HepG2 (cell line): ENCODE data around the gene C9orf50. TPM values are rescaled to one million over a fixed set of nuclear protein-coding genes. Genes with fewer than 3 reads are reported as not detected.

Source experiments
- ATAC-seq: fragments of 200-7000 bp; cut with Tn5 transposase; 3 replicates; pipeline ENCODE4 v1.9.1; 2020; ENCODE audit warnings: mild to moderate bottlenecking, moderate library complexity
- BruUV-seq: library from RNA; stranded (reverse); fragments of 400-500 nt; replicated peaks from 2 replicates; lab custom pipeline; 2021; lab: Mats Ljungman, UMichigan
- CTCF ChIA-PET: fragments of 300-600 bp; formaldehyde crosslinking; extraction: SDS; loops from one replicate; lab custom pipeline; 2021; ENCODE audit warnings: low total read pairs, inconsistent platforms, low intra/inter-chr PET ratio; lab: Yijun Ruan, JAX
- POLR2A ChIA-PET: fragments of 350-600 bp; sonication (Branson Sonifier 250); formaldehyde crosslinking; loops from one replicate; lab custom pipeline; 2020; ENCODE audit warnings: antibody characterized with exemption, inconsistent platforms; lab: Yijun Ruan, JAX
- DNase-seq: peaks from one replicate; pipeline ENCODE4 v3.0.0-alpha.2; 2015; ENCODE audit warnings: low spot score
- FAIRE-seq: peaks from 3 replicates; lab custom pipeline; 2011; peaks lifted over from hg19 to GRCh38; lab: Jason Lieb, UNC
- H2AFZ ChIP-seq: one replicate; pipeline ENCODE4 v1.6.1; 2011; ENCODE audit warnings: low read length, inconsistent platforms
- H3K27ac ChIP-seq: fragments of 300-600 bp; 3 replicates; pipeline ENCODE4 v1.8.0; 2011; ENCODE audit warnings: mixed run types, mild to moderate bottlenecking, mixed read lengths, low read length, inconsistent platforms; ENCODE audit not compliant: insufficient read depth; ENCODE audit errors: extremely low read length
- H3K27me3 ChIP-seq, 2 experiments: fragments of 200-600 bp in 1 of 2; 2 replicates in 1 of 2; 3 replicates in 1 of 2; pipeline versions ENCODE4 v1.6.0 to v1.8.0; 2011; ENCODE audit warnings: low read length in 2 of 2, mild to moderate bottlenecking in 2 of 2, moderate library complexity in 2 of 2, inconsistent platforms in 1 of 2; ENCODE audit not compliant: insufficient read depth in 2 of 2, control insufficient read depth in 1 of 2
- H3K36me3 ChIP-seq, 2 experiments: fragments of 200-600 bp in 1 of 2; replicated peaks in 1 of 2; 2 replicates in 1 of 2; 3 replicates in 1 of 2; pipeline versions ENCODE4 v1.5.1 to v1.8.0; 2011; ENCODE audit warnings: low read length in 2 of 2, inconsistent platforms in 1 of 2; ENCODE audit not compliant: insufficient read depth in 2 of 2, control insufficient read depth in 1 of 2
- H3K4me1 ChIP-seq: 2 replicates; pipeline ENCODE4 v1.5.1; 2012; ENCODE audit warnings: low read length, inconsistent platforms; ENCODE audit not compliant: insufficient read depth
- H3K4me2 ChIP-seq: 2 replicates; pipeline ENCODE4 v1.6.0; 2011; ENCODE audit warnings: low read depth, low read length, inconsistent platforms
- H3K4me3 ChIP-seq, 3 experiments: fragments of 200-600 bp in 1 of 3; sonication (generic), shearing (Covaris generic) in 1 of 3; replicated peaks in 1 of 3; 2 replicates each; pipeline ENCODE4 v1.5.1; 2011 to 2016; ENCODE audit warnings: low read length in 3 of 3, inconsistent platforms in 2 of 3, low read depth in 2 of 3, mild to moderate bottlenecking in 2 of 3, control low read depth in 1 of 3, mixed read lengths in 1 of 3; ENCODE audit not compliant: insufficient read depth in 1 of 3
- H3K79me2 ChIP-seq: one replicate; pipeline ENCODE4 v1.6.1; 2011; ENCODE audit warnings: low read length, inconsistent platforms; ENCODE audit not compliant: insufficient read depth
- H3K9ac ChIP-seq: 2 replicates; pipeline ENCODE4 v1.6.0; 2011; ENCODE audit warnings: mild to moderate bottlenecking, low read depth, low read length, inconsistent platforms; ENCODE audit not compliant: insufficient read depth
- H3K9me3 ChIP-seq: 2 replicates; pipeline ENCODE4 v1.5.1; 2012; ENCODE audit warnings: mild to moderate bottlenecking, low read length
- H4K20me1 ChIP-seq: 2 replicates; pipeline ENCODE4 v1.6.0; 2011; ENCODE audit warnings: inconsistent platforms, mild to moderate bottlenecking, low read length, moderate library complexity; ENCODE audit not compliant: insufficient read depth
- CBX5 ChIP-seq: sonication (generic); formaldehyde crosslinking; IDR thresholded peaks from 2 replicates; pipeline ENCODE4 v1.4.0; 2020; ENCODE audit warnings: missing genetic modification reagents, borderline replicate concordance
- GLI4 ChIP-seq: sonication (generic); formaldehyde crosslinking; IDR thresholded peaks from 2 replicates; pipeline ENCODE4 v1.5.1; 2020; ENCODE audit warnings: missing genetic modification reagents, mild to moderate bottlenecking, moderate library complexity, borderline replicate concordance
- HIVEP1 ChIP-seq: sonication (generic); formaldehyde crosslinking; IDR thresholded peaks from 2 replicates; pipeline ENCODE4 v1.4.0; 2020; ENCODE audit warnings: mild to moderate bottlenecking, missing genetic modification reagents
- RNF219 ChIP-seq: sonication (generic); formaldehyde crosslinking; IDR thresholded peaks from 2 replicates; pipeline ENCODE4 v1.5.0; 2020; ENCODE audit warnings: mild to moderate bottlenecking, missing genetic modification reagents
- ZFYVE20 ChIP-seq: sonication (generic); formaldehyde crosslinking; IDR thresholded peaks from 2 replicates; pipeline ENCODE4 v1.8.0; 2023; ENCODE audit warnings: low read depth, mild to moderate bottlenecking, moderate library complexity, missing genetic modification reagents, borderline replicate concordance
- WGBS: methylation state at CpG from one replicate; pipeline ENCODE4 v1.1.6; 2017; ENCODE audit warnings: low lambda C conversion rate; 5-methylcytosine and 5-hydroxymethylcytosine counted together
- in situ Hi-C: cut with HindIII; loops from 2 replicates; pipeline ENCODE4 v1.10.0; 2017; ENCODE audit warnings: low pct_unique_long_range_greater_than_20kb; ENCODE audit not compliant: extremely low pct_ligation_motif_present
- intact Hi-C: fragments of 100-400 bp; cut with micrococcal nuclease; formaldehyde crosslinking; loops from one replicate; pipeline ENCODE4 v1.10.0; 2022; ENCODE audit not compliant: unreplicated experiment
- polyA plus RNA-seq, 8 experiments: library from polyadenylated mRNA; depleted of rRNA in 3 of 8; stranded (reverse) in 7 of 8; unstranded in 1 of 8; fragments of >200 nt; fragmentation: Illumina TruSeq in 4 of 8; extraction: Trizol in 4 of 8; gene quantifications; 2 replicates each; pipeline versions ENCODE4 v1.2.1 to v1.2.3, GENCODE V29; 2011 to 2016; ENCODE audit warnings: low read depth in 4 of 8, missing spikeins in 1 of 8, mixed read lengths in 1 of 8; ENCODE audit not compliant: insufficient read depth in 1 of 8
- total RNA-seq, 5 experiments: library from RNA; depleted of rRNA; stranded (reverse); fragments of >200 nt; fragmentation: Illumina TruSeq; extraction: Trizol; gene quantifications; 2 replicates each; pipeline ENCODE4 v1.2.3, GENCODE V29; 2016; ENCODE audit warnings: low read depth in 1 of 5
- TF ChIP-seq, protein P1 (sequence below): sonication (generic); formaldehyde crosslinking; IDR thresholded peaks from 2 replicates; pipeline ENCODE4 v1.8.1; 2022; ENCODE audit warnings: low read depth, mild to moderate bottlenecking, missing genetic modification reagents
- TF ChIP-seq, protein P2 (sequence below): sonication (generic); formaldehyde crosslinking; conservative IDR thresholded peaks from 2 replicates; pipeline ENCODE4 v1.8.0; 2022; ENCODE audit warnings: low read depth, missing genetic modification reagents

The C9orf50 gene
- total and polyA plus RNA-seq, 2 of the 13 experiments (the other 11 are each of a cell fraction or from before 2014, with no cell fraction given): not detected

DNA sequence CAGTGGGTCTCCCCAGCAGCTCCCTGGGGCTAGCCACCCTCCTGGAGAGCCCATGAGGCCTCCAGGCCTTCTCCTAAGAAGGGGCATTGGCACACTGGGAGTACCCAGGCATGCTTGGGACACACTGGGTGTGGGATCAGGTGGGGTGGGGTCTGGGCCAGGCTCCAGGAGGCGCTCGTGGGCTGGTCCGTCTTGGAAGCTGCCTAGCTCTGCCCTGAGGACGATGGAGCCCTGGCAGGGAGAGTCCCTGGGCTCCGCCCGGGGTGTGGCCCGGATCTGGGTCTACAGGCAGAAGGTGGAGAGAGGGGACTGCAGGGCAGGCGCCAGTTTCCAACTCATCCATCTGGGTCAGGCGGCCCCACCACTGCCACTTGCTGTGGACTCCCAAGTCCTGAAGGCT lies 46.9 kb upstream of the C9orf50 start (continued):
- no peak for TF ChIP-seq RNF219 (CRISPR knock-in tag)

DNA sequence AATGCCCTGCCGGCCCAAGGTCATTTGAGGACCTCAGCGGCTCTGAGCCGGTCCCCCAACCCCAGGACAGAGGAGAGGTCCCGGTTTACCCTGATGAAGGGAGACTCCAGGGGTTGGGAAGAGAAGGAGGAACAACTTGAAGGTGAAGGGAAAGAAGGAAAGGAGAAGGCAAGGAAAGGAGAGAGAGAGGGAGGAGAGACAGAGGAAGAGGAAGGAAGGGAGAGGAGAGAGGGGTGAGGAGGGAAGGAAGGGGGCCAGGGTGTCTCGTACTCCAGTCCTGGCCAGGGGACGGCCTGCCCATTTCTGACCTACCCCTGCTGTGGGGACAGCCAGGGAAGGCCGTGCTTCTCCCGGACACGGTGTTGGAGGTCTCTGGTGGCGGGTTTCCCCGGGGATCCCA lies 46.5 kb upstream of the C9orf50 start:
- no peak overlapping the region for H2AFZ ChIP-seq
- no peaks in the 10 kb centered on the region for H4K20me1 ChIP-seq
- BruUV-seq: no TSS peak
- POLR2A ChIA-PET: no interaction called here
- no peak overlapping the region for H3K9ac ChIP-seq
- TF ChIP-seq ZFYVE20 (CRISPR knock-in tag): no peak
- TF ChIP-seq, protein P1, sequence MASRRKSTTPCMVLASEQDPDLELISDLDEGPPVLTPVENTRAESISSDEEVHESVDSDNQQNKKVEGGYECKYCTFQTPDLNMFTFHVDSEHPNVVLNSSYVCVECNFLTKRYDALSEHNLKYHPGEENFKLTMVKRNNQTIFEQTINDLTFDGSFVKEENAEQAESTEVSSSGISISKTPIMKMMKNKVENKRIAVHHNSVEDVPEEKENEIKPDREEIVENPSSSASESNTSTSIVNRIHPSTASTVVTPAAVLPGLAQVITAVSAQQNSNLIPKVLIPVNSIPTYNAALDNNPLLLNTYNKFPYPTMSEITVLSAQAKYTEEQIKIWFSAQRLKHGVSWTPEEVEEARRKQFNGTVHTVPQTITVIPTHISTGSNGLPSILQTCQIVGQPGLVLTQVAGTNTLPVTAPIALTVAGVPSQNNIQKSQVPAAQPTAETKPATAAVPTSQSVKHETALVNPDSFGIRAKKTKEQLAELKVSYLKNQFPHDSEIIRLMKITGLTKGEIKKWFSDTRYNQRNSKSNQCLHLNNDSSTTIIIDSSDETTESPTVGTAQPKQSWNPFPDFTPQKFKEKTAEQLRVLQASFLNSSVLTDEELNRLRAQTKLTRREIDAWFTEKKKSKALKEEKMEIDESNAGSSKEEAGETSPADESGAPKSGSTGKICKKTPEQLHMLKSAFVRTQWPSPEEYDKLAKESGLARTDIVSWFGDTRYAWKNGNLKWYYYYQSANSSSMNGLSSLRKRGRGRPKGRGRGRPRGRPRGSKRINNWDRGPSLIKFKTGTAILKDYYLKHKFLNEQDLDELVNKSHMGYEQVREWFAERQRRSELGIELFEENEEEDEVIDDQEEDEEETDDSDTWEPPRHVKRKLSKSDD (CRISPR knock-in tag): no peak
- no peak for TF ChIP-seq GLI4 (CRISPR knock-in tag)
- TF ChIP-seq CBX5 (CRISPR knock-in tag): no peak
- TF ChIP-seq HIVEP1 (CRISPR knock-in tag): no peak
- TF ChIP-seq, protein P2, sequence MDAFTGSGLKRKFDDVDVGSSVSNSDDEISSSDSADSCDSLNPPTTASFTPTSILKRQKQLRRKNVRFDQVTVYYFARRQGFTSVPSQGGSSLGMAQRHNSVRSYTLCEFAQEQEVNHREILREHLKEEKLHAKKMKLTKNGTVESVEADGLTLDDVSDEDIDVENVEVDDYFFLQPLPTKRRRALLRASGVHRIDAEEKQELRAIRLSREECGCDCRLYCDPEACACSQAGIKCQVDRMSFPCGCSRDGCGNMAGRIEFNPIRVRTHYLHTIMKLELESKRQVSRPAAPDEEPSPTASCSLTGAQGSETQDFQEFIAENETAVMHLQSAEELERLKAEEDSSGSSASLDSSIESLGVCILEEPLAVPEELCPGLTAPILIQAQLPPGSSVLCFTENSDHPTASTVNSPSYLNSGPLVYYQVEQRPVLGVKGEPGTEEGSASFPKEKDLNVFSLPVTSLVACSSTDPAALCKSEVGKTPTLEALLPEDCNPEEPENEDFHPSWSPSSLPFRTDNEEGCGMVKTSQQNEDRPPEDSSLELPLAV (CRISPR knock-in tag): no peak
- TF ChIP-seq, all 625 proteins: peak for 0
- H3K4me1 ChIP-seq: no peaks in the 10 kb centered on the region
- in situ Hi-C loops: no loop called here
- DNase-seq: no peak
- intact Hi-C loops: no loop called here
- H3K4me3 ChIP-seq: no peak overlapping the region
- no peaks in the 10 kb centered on the region for H3K79me2 ChIP-seq
- H3K27me3 ChIP-seq: peaks cover 19 to 66% of the 10 kb centered on the region in 2 experiments
- no peaks in the 10 kb centered on the region for H3K36me3 ChIP-seq
- ATAC-seq: no peak; the same call in 2 of the 3 replicates
- FAIRE-seq: no peak
- no peaks in the 10 kb centered on the region for H3K9me3 ChIP-seq
- 16% methylated on average over 8 of the region's 11 CpGs for WGBS
- H3K4me2 ChIP-seq: no peak overlapping the region
- CTCF ChIA-PET: no interaction called here
- no peak overlapping the region for H3K27ac ChIP-seq
